ENCODE data around the gene NRK. TPM values are rescaled to one million over a fixed set of nuclear protein-coding genes. Genes with fewer than 3 reads are reported as not detected.
"Not testable (repeated sequence)": the region's sequence is repeated elsewhere in the genome, so short reads cannot be mapped to it uniquely, and the experiment has no call there.

The NRK gene
- total RNA-seq, 1 experiment from 2014 or later = 3.1 TPM

GRCh38 chrX:106000203-106000602 is 177.9 kb downstream of the NRK start:
- ATAC-seq (no peak), DNase-seq (ENCODE audit: low spot score) (no peak)
- Mint-ChIP-seq H3K4me1 (no peaks in the 10 kb centered on the region), H3K4me3 (no peak overlapping the region), H3K27ac (no peak overlapping the region), H3K27me3 (ENCODE audit: low read depth) (no peaks in the 10 kb centered on the region; the same call in 1 of the 2 replicates), H3K36me3 (no peaks in the 10 kb centered on the region), H3K9me3 (no peaks in the 10 kb centered on the region)
- TF ChIP-seq NR1H2 (CRISPR knock-in tag; IDR thresholded peaks at IDR 0.05) (no peak), RELA (CRISPR knock-in tag; IDR thresholded peaks at IDR 0.05; ENCODE audit: borderline replicate concordance) (no peak), AR (CRISPR knock-in tag; IDR thresholded peaks at IDR 0.05) (no peak), ATF6 (CRISPR knock-in tag; IDR thresholded peaks at IDR 0.05) (no peak), GTF2I (CRISPR knock-in tag; conservative IDR thresholded peaks at IDR 0.05) (no peak), ATF3 (CRISPR knock-in tag; conservative IDR thresholded peaks at IDR 0.05) (no peak), CREB1 (CRISPR knock-in tag; IDR thresholded peaks at IDR 0.05) (no peak), NFYB (CRISPR knock-in tag; conservative IDR thresholded peaks at IDR 0.05; ENCODE audit: low read depth) (no peak), GABPB1 (CRISPR knock-in tag; IDR thresholded peaks at IDR 0.05) (no peak), ZNF532 (CRISPR knock-in tag; IDR thresholded peaks at IDR 0.05; ENCODE audit: borderline replicate concordance) (no peak), TEAD4 (CRISPR knock-in tag; IDR thresholded peaks at IDR 0.05) (no peak)
- ChIA-PET POLR2A (no interaction called here), CTCF (no interaction called here)

- ATAC-seq; POLR2A ChIA-PET; H3K4me3 Mint-ChIP-seq; CTCF ChIA-PET; H3K4me1 Mint-ChIP-seq; DNase-seq (ENCODE audit: low spot score); H3K27me3 Mint-ChIP-seq (ENCODE audit: low read depth); H3K27ac Mint-ChIP-seq; H3K9me3 Mint-ChIP-seq; H3K36me3 Mint-ChIP-seq: not testable (repeated sequence)
Measured at GRCh38 chrX:106000609-106001008, 178.3 kb downstream of the NRK start.

- Mint-ChIP-seq H3K36me3 (no peaks in the 10 kb centered on the region), H3K9me3 (peaks cover 8% of the 10 kb centered on the region), H3K27me3 (ENCODE audit: low read depth) (no peaks in the 10 kb centered on the region), H3K4me1 (no peaks in the 10 kb centered on the region), H3K4me3 (no peak overlapping the region), H3K27ac (no peak overlapping the region)
- DNase-seq (ENCODE audit: low spot score) (no peak), ATAC-seq (no peak)
- POLR2A ChIA-PET = no interaction called here
- TF ChIP-seq MXD4 (CRISPR knock-in tag; IDR thresholded peaks at IDR 0.05; ENCODE audit: borderline replicate concordance) (no peak), TP53 (CRISPR knock-in tag; IDR thresholded peaks at IDR 0.05) (no peak), CBFB (CRISPR knock-in tag; IDR thresholded peaks at IDR 0.05; ENCODE audit: low read depth) (no peak), ARID4B (CRISPR knock-in tag; IDR thresholded peaks at IDR 0.05; ENCODE audit: borderline replicate concordance) (no peak)
- CTCF ChIA-PET = no interaction called here
Measured at GRCh38 chrX:106005684-106006083, 183.3 kb downstream of the NRK start.

Data from WTC11 (cell line).